HepG2 (cell line): ENCODE measurements around the gene MEF2A. TPM values are rescaled to one million over a fixed set of nuclear protein-coding genes. Genes with fewer than 3 reads are reported as not detected.

Experiments
- ATF7-NPFF ChIP-seq: sonication (generic); formaldehyde crosslinking; IDR thresholded peaks from 2 replicates; pipeline ENCODE4 v1.8.1; 2023; ENCODE audit warnings: mild to moderate bottlenecking, low read depth, missing genetic modification reagents, moderate library complexity
- DMAP1 ChIP-seq: IDR thresholded peaks from 2 replicates; pipeline ENCODE4 v1.6.1; 2016
- ETV6 ChIP-seq: sonication (generic); formaldehyde crosslinking; conservative IDR thresholded peaks from 2 replicates; pipeline ENCODE4 v1.4.0; 2020; ENCODE audit warnings: missing genetic modification reagents
- KDM5B ChIP-seq: sonication (generic); formaldehyde crosslinking; IDR thresholded peaks from 2 replicates; pipeline ENCODE4 v1.4.0; 2020; ENCODE audit warnings: missing genetic modification reagents, mild to moderate bottlenecking, borderline replicate concordance
- KLF15 ChIP-seq: sonication (generic); formaldehyde crosslinking; IDR thresholded peaks from 2 replicates; pipeline ENCODE4 v1.8.1; 2023; ENCODE audit warnings: borderline replicate concordance, mild to moderate bottlenecking, inconsistent platforms, missing genetic modification reagents, mixed read lengths
- KMT2B ChIP-seq: IDR thresholded peaks from 2 replicates; pipeline ENCODE4 v1.6.1; 2016; ENCODE audit warnings: missing genetic modification reagents, missing compliant biosample characterization
- LCORL ChIP-seq, 2 experiments: fragments of 450-650 bp in 1 of 2; sonication (generic) in 1 of 2; formaldehyde crosslinking in 1 of 2; IDR thresholded peaks; 2 replicates each; pipeline versions ENCODE4 v1.5.0 to v1.6.1; 2017 to 2020; ENCODE audit warnings: antibody characterized with exemption in 1 of 2, missing genetic modification reagents in 1 of 2
- NR2C2 ChIP-seq: sonication (generic); formaldehyde crosslinking; IDR thresholded peaks from 2 replicates; pipeline ENCODE4 v1.4.0; 2020; ENCODE audit warnings: missing genetic modification reagents, mild to moderate bottlenecking, moderate library complexity, borderline replicate concordance
- POLR2G ChIP-seq: fragments of 200-400 bp; formaldehyde crosslinking; IDR thresholded peaks from 2 replicates; pipeline ENCODE4 v1.6.1; 2018; ENCODE audit warnings: mild to moderate bottlenecking, low read depth, low read length, moderate library complexity
- SKI ChIP-seq: fragments of 450-650 bp; IDR thresholded peaks from one replicate; pipeline ENCODE4 v1.6.1; 2018; ENCODE audit warnings: mild to moderate bottlenecking; ENCODE audit not compliant: partially characterized antibody
- TARDBP ChIP-seq: sonication (generic); formaldehyde crosslinking; IDR thresholded peaks from 2 replicates; pipeline ENCODE4 v1.8.0; 2022; ENCODE audit warnings: mild to moderate bottlenecking, missing genetic modification reagents
- TGIF2 ChIP-seq: IDR thresholded peaks from 2 replicates; pipeline ENCODE4 v1.6.1; 2016; ENCODE audit warnings: control low read depth, missing compliant biosample characterization
- ZC3H13 ChIP-seq: sonication (generic); formaldehyde crosslinking; IDR thresholded peaks from 2 replicates; pipeline ENCODE4 v1.8.1; 2023; ENCODE audit warnings: mild to moderate bottlenecking, missing genetic modification reagents, moderate library complexity
- ZFY ChIP-seq: sonication (generic); formaldehyde crosslinking; IDR thresholded peaks from 2 replicates; pipeline ENCODE4 v1.4.0; 2020; ENCODE audit warnings: missing genetic modification reagents
- ZNF264 ChIP-seq: sonication (generic); formaldehyde crosslinking; IDR thresholded peaks from 2 replicates; pipeline ENCODE4 v1.4.0; 2020; ENCODE audit warnings: missing genetic modification reagents
- ZNF549 ChIP-seq: sonication (generic); formaldehyde crosslinking; IDR thresholded peaks from 2 replicates; pipeline ENCODE4 v1.5.0; 2020; ENCODE audit warnings: missing genetic modification reagents
- ZNF550 ChIP-seq: sonication (generic); formaldehyde crosslinking; IDR thresholded peaks from 2 replicates; pipeline ENCODE4 v1.4.0; 2020; ENCODE audit warnings: mild to moderate bottlenecking, missing genetic modification reagents, borderline replicate concordance
- ZNF670 ChIP-seq: sonication (generic); formaldehyde crosslinking; IDR thresholded peaks from 2 replicates; pipeline ENCODE4 v1.8.0; 2022; ENCODE audit warnings: mild to moderate bottlenecking, missing genetic modification reagents, borderline replicate concordance
- polyA plus RNA-seq, 8 experiments: library from polyadenylated mRNA; depleted of rRNA in 3 of 8; stranded (reverse) in 7 of 8; unstranded in 1 of 8; fragments of >200 nt; fragmentation: Illumina TruSeq in 4 of 8; extraction: Trizol in 4 of 8; gene quantifications; 2 replicates each; pipeline versions ENCODE4 v1.2.1 to v1.2.3, GENCODE V29; 2011 to 2016; ENCODE audit warnings: low read depth in 4 of 8, missing spikeins in 1 of 8, mixed read lengths in 1 of 8; ENCODE audit not compliant: insufficient read depth in 1 of 8
- total RNA-seq, 5 experiments: library from RNA; depleted of rRNA; stranded (reverse); fragments of >200 nt; fragmentation: Illumina TruSeq; extraction: Trizol; gene quantifications; 2 replicates each; pipeline ENCODE4 v1.2.3, GENCODE V29; 2016; ENCODE audit warnings: low read depth in 1 of 5
- TF ChIP-seq, protein P1 (sequence below): sonication (generic); formaldehyde crosslinking; IDR thresholded peaks from 2 replicates; pipeline ENCODE4 v1.4.0; 2020; ENCODE audit warnings: mild to moderate bottlenecking, missing genetic modification reagents
- TF ChIP-seq, protein P2 (sequence below): sonication (generic); formaldehyde crosslinking; IDR thresholded peaks from 2 replicates; pipeline ENCODE4 v1.4.0; 2020; ENCODE audit warnings: low read depth, mild to moderate bottlenecking, missing genetic modification reagents
- TF ChIP-seq, protein P3 (sequence below): sonication (generic); formaldehyde crosslinking; IDR thresholded peaks from 2 replicates; pipeline ENCODE4 v1.4.0; 2020; ENCODE audit warnings: mild to moderate bottlenecking, missing genetic modification reagents
- TF ChIP-seq, protein P4 (sequence below): sonication (generic); formaldehyde crosslinking; IDR thresholded peaks from 2 replicates; pipeline ENCODE4 v1.4.0; 2020; ENCODE audit warnings: missing genetic modification reagents, mild to moderate bottlenecking, borderline replicate concordance
- TF ChIP-seq, protein P5 (sequence below): sonication (generic); formaldehyde crosslinking; IDR thresholded peaks from 2 replicates; pipeline ENCODE4 v1.5.1; 2020; ENCODE audit warnings: mild to moderate bottlenecking, missing genetic modification reagents, moderate library complexity

MEF2A gene
- total and polyA plus RNA-seq, 2 of the 13 experiments (the other 11 are each of a cell fraction or from before 2014, with no cell fraction given), result 15.2 to 24.4 TPM

DNA sequence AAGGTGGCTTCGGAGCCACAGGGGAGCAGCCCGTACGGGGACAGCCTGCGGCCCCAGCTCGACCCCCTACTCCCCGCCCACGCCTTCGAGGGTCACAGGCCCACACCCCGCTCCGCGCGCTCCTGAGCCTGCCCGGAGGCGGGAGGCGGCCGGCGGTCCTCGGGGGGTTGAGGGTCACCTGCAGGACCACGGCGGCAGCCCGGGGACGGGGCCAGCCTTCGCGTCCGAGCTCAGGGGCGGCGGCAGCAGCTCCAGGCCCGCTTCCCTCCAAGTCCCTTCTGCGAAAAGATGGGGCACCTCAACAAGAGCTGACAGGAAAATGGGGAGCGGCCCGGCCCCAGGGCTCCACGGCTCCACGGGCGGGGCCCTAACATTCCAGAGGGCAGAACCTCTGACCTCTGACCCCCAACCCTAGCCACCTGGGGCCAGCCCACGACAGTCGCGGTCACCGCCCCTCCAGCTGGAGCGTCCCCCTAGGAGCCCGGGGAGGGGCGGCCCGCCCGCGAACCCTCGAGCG is 167.0 kb downstream of the MEF2A start (continued):
- TF ChIP-seq, protein P1, sequence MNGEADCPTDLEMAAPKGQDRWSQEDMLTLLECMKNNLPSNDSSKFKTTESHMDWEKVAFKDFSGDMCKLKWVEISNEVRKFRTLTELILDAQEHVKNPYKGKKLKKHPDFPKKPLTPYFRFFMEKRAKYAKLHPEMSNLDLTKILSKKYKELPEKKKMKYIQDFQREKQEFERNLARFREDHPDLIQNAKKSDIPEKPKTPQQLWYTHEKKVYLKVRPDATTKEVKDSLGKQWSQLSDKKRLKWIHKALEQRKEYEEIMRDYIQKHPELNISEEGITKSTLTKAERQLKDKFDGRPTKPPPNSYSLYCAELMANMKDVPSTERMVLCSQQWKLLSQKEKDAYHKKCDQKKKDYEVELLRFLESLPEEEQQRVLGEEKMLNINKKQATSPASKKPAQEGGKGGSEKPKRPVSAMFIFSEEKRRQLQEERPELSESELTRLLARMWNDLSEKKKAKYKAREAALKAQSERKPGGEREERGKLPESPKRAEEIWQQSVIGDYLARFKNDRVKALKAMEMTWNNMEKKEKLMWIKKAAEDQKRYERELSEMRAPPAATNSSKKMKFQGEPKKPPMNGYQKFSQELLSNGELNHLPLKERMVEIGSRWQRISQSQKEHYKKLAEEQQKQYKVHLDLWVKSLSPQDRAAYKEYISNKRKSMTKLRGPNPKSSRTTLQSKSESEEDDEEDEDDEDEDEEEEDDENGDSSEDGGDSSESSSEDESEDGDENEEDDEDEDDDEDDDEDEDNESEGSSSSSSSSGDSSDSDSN (CRISPR knock-in tag), result peak; percentile 63; the same call in 1 of the 2 replicates
- no peak for TF ChIP-seq TARDBP
- no peak for TF ChIP-seq ZNF264
- TF ChIP-seq, protein P2, sequence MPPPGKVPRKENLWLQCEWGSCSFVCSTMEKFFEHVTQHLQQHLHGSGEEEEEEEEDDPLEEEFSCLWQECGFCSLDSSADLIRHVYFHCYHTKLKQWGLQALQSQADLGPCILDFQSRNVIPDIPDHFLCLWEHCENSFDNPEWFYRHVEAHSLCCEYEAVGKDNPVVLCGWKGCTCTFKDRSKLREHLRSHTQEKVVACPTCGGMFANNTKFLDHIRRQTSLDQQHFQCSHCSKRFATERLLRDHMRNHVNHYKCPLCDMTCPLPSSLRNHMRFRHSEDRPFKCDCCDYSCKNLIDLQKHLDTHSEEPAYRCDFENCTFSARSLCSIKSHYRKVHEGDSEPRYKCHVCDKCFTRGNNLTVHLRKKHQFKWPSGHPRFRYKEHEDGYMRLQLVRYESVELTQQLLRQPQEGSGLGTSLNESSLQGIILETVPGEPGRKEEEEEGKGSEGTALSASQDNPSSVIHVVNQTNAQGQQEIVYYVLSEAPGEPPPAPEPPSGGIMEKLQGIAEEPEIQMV (CRISPR knock-in tag), result 0 out of 2 replicates have a peak, but pooled peaks have one; percentile 48
- TF ChIP-seq KDM5B, result no peak
- TF ChIP-seq KMT2B, result peak; percentile 23; the same call in 1 of the 2 replicates
- TF ChIP-seq NR2C2, result peak; percentile 97
- TF ChIP-seq ZNF670 (CRISPR knock-in tag), result no peak
- peak; percentile 24; the same call in 1 of the 2 replicates for TF ChIP-seq ZFY
- no peak for TF ChIP-seq DMAP1
- TF ChIP-seq LCORL (IDR thresholded peaks at IDR 0.05), result no peak
- no peak for TF ChIP-seq LCORL (CRISPR knock-in tag; IDR thresholded peaks at IDR 0.05)
- TF ChIP-seq, protein P3, sequence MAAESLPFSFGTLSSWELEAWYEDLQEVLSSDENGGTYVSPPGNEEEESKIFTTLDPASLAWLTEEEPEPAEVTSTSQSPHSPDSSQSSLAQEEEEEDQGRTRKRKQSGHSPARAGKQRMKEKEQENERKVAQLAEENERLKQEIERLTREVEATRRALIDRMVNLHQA (CRISPR knock-in tag), result no peak
- TF ChIP-seq ZNF550, result no peak
- TF ChIP-seq KLF15 (CRISPR knock-in tag), result 0 out of 2 replicates have a peak, but pooled peaks have one; percentile 20
- TF ChIP-seq ATF7-NPFF (CRISPR knock-in tag), result 0 out of 2 replicates have a peak, but pooled peaks have one; percentile 10
- no peak for TF ChIP-seq SKI
- no peak for TF ChIP-seq POLR2G
- no peak for TF ChIP-seq ZNF549 (CRISPR knock-in tag)
- TF ChIP-seq TGIF2, result no peak
- TF ChIP-seq ZC3H13 (CRISPR knock-in tag), result no peak
- no peak for TF ChIP-seq ETV6 (CRISPR knock-in tag)
- TF ChIP-seq, protein P4, sequence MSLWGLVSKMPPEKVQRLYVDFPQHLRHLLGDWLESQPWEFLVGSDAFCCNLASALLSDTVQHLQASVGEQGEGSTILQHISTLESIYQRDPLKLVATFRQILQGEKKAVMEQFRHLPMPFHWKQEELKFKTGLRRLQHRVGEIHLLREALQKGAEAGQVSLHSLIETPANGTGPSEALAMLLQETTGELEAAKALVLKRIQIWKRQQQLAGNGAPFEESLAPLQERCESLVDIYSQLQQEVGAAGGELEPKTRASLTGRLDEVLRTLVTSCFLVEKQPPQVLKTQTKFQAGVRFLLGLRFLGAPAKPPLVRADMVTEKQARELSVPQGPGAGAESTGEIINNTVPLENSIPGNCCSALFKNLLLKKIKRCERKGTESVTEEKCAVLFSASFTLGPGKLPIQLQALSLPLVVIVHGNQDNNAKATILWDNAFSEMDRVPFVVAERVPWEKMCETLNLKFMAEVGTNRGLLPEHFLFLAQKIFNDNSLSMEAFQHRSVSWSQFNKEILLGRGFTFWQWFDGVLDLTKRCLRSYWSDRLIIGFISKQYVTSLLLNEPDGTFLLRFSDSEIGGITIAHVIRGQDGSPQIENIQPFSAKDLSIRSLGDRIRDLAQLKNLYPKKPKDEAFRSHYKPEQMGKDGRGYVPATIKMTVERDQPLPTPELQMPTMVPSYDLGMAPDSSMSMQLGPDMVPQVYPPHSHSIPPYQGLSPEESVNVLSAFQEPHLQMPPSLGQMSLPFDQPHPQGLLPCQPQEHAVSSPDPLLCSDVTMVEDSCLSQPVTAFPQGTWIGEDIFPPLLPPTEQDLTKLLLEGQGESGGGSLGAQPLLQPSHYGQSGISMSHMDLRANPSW, result no peak
- TF ChIP-seq, protein P5, sequence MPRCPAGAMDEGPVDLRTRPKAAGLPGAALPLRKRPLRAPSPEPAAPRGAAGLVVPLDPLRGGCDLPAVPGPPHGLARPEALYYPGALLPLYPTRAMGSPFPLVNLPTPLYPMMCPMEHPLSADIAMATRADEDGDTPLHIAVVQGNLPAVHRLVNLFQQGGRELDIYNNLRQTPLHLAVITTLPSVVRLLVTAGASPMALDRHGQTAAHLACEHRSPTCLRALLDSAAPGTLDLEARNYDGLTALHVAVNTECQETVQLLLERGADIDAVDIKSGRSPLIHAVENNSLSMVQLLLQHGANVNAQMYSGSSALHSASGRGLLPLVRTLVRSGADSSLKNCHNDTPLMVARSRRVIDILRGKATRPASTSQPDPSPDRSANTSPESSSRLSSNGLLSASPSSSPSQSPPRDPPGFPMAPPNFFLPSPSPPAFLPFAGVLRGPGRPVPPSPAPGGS (CRISPR knock-in tag), result no peak
